Endometrial microvascular endothelial cells (primary cell): ENCODE results near the gene GPN2. TPM values are rescaled to one million over a fixed set of nuclear protein-coding genes. Genes with fewer than 3 reads are reported as not detected.
"Not testable (repeated sequence)": the region's sequence is repeated elsewhere in the genome, so short reads cannot be mapped to it uniquely, and the experiment has no call there.

Experiments used
- in situ Hi-C: cut with HindIII; loops from 2 replicates; pipeline ENCODE4 v1.10.0; 2017; ENCODE audit warnings: low sequenced_read_pairs, low pct_unique_long_range_greater_than_20kb; ENCODE audit errors: inconsistent ontology term
- total RNA-seq: library from RNA; depleted of rRNA; stranded (reverse); fragments of >200 nt; gene quantifications from one replicate; pipeline ENCODE4 v1.2.3, GENCODE V29; 2015; ENCODE audit errors: inconsistent ontology term

Gene GPN2
- total RNA-seq, 1 donor from 2014 or later = 9.0 TPM

DNA sequence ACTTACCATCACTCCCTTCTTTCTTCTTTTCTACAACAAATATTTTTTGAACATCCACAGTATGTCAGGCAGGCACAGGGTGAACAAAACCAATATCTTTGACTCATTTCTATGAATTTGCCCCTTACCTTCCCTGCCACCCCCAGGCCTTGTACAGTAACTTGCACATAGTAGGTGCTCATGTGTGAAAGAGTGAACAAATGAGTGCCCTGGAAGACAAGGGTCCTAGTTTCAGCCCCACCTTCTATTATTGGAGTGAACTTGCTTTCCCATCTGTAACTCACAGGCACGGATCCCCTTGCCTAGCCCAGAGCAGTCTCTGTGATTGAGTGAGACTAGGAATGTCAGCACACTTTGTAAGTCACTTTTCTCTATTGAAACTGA lies 50.8 kb downstream of the GPN2 start:
- in situ Hi-C loops = no loop called here

- in situ Hi-C loops = no loop called here
These were observed 51.4 kb downstream of the GPN2 start for GRCh38 chr1:26838474-26839338.

- in situ Hi-C loops = not testable (repeated sequence)
These were observed 52.4 kb downstream of the GPN2 start for GRCh38 chr1:26837665-26838064.

DNA sequence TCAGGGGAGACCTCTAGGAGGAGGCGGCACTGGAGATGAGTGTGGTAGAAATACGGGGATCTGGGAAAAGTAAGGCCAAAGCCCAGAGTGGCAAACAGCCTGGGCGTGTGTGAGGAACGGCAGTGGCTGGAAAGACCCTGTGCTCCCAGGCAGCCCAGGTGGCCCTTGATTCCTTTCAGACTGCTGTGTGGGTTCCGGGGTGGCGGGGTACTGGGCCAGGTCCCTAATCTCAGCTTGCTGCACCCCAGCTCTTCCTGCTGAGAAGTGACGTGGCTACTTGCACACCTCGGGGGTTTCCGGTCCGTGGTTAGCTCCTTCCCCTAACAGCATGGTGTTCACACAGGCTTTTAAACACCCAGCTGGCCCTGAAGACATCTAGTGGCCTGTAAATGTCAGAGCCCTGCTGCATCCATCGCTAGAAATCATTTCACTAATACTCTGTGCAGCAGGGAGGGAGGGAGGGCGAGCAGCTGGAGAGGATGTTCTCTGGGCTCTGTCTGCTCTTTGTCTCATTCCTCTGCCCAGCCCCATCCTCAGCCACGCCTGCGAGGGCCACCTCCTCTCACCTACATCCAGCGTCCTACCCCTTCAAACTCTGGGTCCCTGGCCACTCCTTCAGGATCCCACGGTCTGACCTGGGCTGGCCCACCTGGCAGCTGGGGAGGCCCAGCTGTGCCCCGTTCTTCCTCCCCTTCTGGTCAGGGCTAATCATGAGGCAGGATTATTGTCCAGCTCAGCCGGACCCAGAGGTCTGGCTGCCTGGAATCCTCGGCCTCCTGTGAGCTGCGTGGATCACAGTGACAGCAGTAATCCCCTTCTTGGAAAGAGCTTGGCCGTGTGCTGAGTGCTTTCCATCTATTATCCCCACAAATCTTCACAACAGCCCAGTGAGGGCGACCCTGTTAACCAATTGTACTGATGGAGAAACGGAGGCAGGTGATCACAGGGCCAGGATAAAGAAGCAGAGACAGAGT lies 56.4 kb downstream of the GPN2 start:
- in situ Hi-C loops = no loop called here

DNA sequence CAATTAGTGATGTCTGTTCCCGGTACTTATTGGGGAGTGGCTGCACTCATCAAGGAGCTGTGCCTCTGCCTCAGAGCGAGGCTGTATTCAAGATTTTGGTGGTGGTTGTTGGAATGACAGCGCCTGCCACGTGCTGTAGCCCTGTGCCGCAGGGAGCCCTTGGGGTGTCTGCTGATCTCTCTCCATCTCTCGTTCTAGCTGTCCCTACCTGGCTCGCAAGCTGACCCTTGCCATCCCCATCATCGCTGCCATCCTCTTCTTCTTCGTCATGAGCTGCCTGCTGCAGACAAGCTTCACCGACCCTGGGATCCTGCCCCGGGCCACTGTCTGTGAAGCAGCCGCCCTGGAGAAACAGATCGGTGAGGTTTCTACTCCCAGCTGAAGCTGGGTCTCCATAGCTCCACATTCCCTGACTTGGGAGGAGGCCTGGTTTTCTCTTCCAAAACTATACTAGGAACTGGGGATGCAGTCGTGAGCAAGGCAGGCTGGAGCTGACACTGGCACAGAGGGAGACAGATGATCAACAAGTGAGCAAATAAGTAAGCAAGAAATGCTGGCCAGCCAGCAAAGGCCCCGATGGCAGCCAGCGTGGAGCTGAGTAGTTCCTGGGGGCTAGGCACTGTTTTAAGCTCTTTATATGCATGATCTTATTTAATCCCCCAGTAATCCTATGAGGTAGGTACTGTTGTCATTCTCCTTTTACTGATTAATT lies 57.7 kb downstream of the GPN2 start:
- in situ Hi-C loops = no loop called here

DNA sequence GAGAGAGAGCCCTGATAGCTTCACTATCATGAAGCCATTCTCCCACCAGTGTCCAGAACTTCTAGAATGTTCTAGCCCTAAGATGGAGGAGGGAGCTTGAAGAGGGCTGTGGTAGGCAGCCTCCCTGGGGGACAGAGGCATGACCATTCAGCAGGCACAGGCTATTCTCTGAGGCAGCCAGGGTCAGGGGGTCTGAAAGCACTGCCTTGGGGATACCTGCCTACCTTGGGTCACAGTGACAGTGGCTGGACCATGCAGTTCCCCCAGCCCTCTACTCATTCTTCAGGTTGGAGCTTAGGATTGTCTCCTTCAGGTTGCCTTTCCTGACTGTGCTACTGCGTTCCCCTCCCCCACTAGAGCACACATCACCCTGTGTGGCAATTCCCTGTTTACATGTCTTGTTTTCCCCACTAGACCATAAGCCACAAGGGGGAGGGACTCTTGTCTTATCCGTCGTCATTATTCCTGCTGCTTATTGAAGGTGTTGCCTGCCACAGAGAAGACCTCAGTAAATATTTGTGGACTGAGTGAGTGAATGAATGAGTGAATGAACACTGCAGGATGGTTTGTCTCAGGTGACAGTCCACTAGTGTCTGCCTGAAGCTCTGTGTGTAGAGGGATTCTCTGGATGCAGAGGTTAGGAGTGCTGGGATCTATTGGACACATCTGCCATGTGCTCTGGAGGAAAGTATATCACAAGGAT lies 58.4 kb downstream of the GPN2 start:
- in situ Hi-C loops = no loop called here

- in situ Hi-C loops = no loop called here
These were observed 59.0 kb downstream of the GPN2 start for GRCh38 chr1:26831059-26831458.

DNA sequence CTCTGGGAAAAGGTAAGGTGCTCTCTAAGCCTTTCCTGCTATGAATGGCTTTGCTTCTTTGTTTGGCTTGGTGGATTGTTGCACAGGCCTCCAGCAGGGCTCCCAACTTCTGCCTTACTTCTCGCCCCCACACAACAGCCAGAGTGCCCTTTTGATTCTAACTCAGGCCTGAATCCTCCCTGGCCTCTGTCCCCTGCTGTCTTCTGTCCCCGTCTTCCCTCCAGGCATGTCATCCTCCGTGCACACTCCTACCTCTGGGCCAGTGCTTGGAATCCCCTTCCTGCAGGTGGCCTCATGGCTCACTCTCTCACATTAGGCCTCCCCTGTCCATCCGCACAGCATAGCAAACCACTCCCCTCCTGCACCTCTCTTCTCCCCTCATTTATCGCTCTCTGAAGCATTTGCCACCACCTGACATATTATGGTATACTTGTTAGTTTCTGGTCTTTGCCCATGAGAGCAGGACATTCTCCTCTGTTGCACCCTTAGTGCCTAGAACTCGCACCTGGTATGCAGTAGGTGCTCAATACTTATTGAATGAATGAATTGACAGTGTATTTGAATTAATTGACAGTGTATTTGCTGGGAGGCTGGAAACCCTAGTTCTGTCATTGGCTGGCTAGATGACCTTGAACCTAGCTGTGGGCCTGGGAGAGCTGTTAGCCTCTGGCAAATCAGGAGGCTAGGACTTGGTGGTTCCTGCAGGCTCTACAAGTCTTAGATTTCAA lies 60.7 kb downstream of the GPN2 start:
- in situ Hi-C loops = no loop called here

- in situ Hi-C loops = no loop called here
These were observed 61.6 kb downstream of the GPN2 start for GRCh38 chr1:26828411-26828991.

GRCh38 chr1:26827663-26828062 lies 62.4 kb downstream of the GPN2 start:
- in situ Hi-C loops = no loop called here

GRCh38 chr1:26827106-26827604 lies 62.9 kb downstream of the GPN2 start:
- in situ Hi-C loops = no loop called here

- in situ Hi-C loops = no loop called here
These were observed 63.6 kb downstream of the GPN2 start, which contains the start of gene ZDHHC18 for GRCh38 chr1:26826261-26827105. TSS of gene ZDHHC18 (plus strand) at chr1:26826688. CDS start at chr1:26826805, 117 bp downstream.

Other genes starting within 250 kb of the GPN2 start
- gene ARID1A, start 194.3 kb downstream of the GPN2 start, total RNA-seq = 28.4 TPM
- 4.9 TPM for gene PIGV, start 102.3 kb downstream of the GPN2 start, total RNA-seq
- gene ZDHHC18, start 63.6 kb downstream of the GPN2 start, total RNA-seq = 15.5 TPM
- 3.1 TPM for gene SFN, start 27.1 kb downstream of the GPN2 start, total RNA-seq
- gene GPATCH3, start 10.2 kb upstream of the GPN2 start, total RNA-seq = 12.4 TPM
- not detected for gene NR0B2, start 23.7 kb upstream of the GPN2 start, total RNA-seq
- 84.0 TPM for gene NUDC, start 31.5 kb upstream of the GPN2 start, total RNA-seq
- gene KDF1, start 70.2 kb upstream of the GPN2 start, total RNA-seq = not detected
- gene TRNP1, start 103.4 kb upstream of the GPN2 start, total RNA-seq = 49.9 TPM
- gene TENT5B, start 122.6 kb upstream of the GPN2 start, total RNA-seq = 4.1 TPM